Vagina (tissue), 2 donors: ENCODE data around the gene CDK14. TPM values are rescaled to one million over a fixed set of nuclear protein-coding genes. Genes with fewer than 3 reads are reported as not detected.

Source experiments
- DNase-seq, 2 donors: peaks; one replicate each; pipeline ENCODE4 v3.0.0-alpha.2; 2017; ENCODE audit errors: extremely low spot score in 2 of 2
- H3K27ac ChIP-seq: fragments of 200-600 bp; sonication (generic); one replicate; pipeline ENCODE4 v1.5.1; 2019
- H3K27me3 ChIP-seq: fragments of 200-600 bp; sonication (generic); one replicate; pipeline ENCODE4 v1.5.1; 2019
- H3K36me3 ChIP-seq, 2 donors: fragments of 200-600 bp; sonication (generic); one replicate each; pipeline ENCODE4 v1.5.1; 2017 to 2019
- H3K4me1 ChIP-seq: fragments of 200-600 bp; sonication (generic); one replicate; pipeline ENCODE4 v1.5.1; 2019
- H3K4me3 ChIP-seq, 2 donors: fragments of 200-600 bp; sonication (generic); 1 replicate in 1 of 2; 2 replicates in 1 of 2; pipeline ENCODE4 v1.5.1; 2016 to 2019
- H3K9me3 ChIP-seq: fragments of 200-600 bp; sonication (generic); one replicate; pipeline ENCODE4 v1.5.1; 2019
- POLR2A ChIP-seq, 2 donors: fragments of 450-650 bp; IDR thresholded peaks; one replicate each; pipeline ENCODE4 v1.6.1; 2017; ENCODE audit warnings: antibody characterized with exemption in 2 of 2, mild to moderate bottlenecking in 2 of 2, moderate library complexity in 2 of 2
- POLR2AphosphoS5 ChIP-seq, 2 donors: sonication (generic); formaldehyde crosslinking; IDR thresholded peaks; one replicate each; pipeline ENCODE4 v1.9.0; 2017; ENCODE audit warnings: antibody characterized with exemption in 2 of 2, mild to moderate bottlenecking in 2 of 2, low read depth in 1 of 2; ENCODE audit not compliant: insufficient read depth in 1 of 2
- intact Hi-C: fragments of 100-400 bp; cut with DNase I; formaldehyde crosslinking; loops from one replicate; pipeline ENCODE4 v1.15.1; 2023
- total RNA-seq: library from RNA; depleted of rRNA; stranded (reverse); fragments of >200 nt; gene quantifications from one replicate; pipeline ENCODE4 v1.2.3, GENCODE V29; 2016
- TF ChIP-seq, protein P1 (sequence below), 3 experiments: fragments of 450-650 bp in 2 of 3; fragments of 200-600 bp in 1 of 3; sonication (generic) in 1 of 3; IDR thresholded peaks; one replicate each; pipeline ENCODE4 v1.5.1; 2017 to 2019; ENCODE audit warnings: antibody characterized with exemption in 3 of 3, mild to moderate bottlenecking in 2 of 3, moderate library complexity in 2 of 3

The CDK14 gene
- total RNA-seq, 1 donor from 2014 or later = 21.6 TPM

- Histone ChIP-seq H3K36me3 (no peaks in the 10 kb centered on the region), H3K27me3 (no peaks in the 10 kb centered on the region), H3K4me3 (no peak overlapping the region), H3K9me3 (no peaks in the 10 kb centered on the region), H3K27ac (no peak overlapping the region), H3K4me1 (no peaks in the 10 kb centered on the region)
- no peak for DNase-seq
- TF ChIP-seq, protein P1, sequence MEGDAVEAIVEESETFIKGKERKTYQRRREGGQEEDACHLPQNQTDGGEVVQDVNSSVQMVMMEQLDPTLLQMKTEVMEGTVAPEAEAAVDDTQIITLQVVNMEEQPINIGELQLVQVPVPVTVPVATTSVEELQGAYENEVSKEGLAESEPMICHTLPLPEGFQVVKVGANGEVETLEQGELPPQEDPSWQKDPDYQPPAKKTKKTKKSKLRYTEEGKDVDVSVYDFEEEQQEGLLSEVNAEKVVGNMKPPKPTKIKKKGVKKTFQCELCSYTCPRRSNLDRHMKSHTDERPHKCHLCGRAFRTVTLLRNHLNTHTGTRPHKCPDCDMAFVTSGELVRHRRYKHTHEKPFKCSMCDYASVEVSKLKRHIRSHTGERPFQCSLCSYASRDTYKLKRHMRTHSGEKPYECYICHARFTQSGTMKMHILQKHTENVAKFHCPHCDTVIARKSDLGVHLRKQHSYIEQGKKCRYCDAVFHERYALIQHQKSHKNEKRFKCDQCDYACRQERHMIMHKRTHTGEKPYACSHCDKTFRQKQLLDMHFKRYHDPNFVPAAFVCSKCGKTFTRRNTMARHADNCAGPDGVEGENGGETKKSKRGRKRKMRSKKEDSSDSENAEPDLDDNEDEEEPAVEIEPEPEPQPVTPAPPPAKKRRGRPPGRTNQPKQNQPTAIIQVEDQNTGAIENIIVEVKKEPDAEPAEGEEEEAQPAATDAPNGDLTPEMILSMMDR (IDR thresholded peaks at IDR 0.05) = no peak
- TF ChIP-seq POLR2A (IDR thresholded peaks at IDR 0.05) (no peak), POLR2AphosphoS5 (IDR thresholded peaks at IDR 0.05; ENCODE audit: insufficient read depth in 1 of 2, low read depth in 1 of 2) (no peak)
- intact Hi-C loops = no loop called here
Observed at GRCh38 chr7:90671571-90671970, 75.5 kb downstream of the CDK14 start.

- no peak for DNase-seq
- intact Hi-C loops = no loop called here
- no peak for TF ChIP-seq POLR2AphosphoS5 (IDR thresholded peaks at IDR 0.05; ENCODE audit: insufficient read depth in 1 of 2, low read depth in 1 of 2)
- TF ChIP-seq, protein P1 (IDR thresholded peaks at IDR 0.05) = no peak
- no peak for TF ChIP-seq POLR2A (IDR thresholded peaks at IDR 0.05)
- H3K4me1 ChIP-seq = no peaks in the 10 kb centered on the region
- no peaks in the 10 kb centered on the region for H3K27me3 ChIP-seq
- H3K9me3 ChIP-seq = no peaks in the 10 kb centered on the region
- no peak overlapping the region for H3K27ac ChIP-seq
- no peak overlapping the region for H3K4me3 ChIP-seq
- no peaks in the 10 kb centered on the region for H3K36me3 ChIP-seq
Observed at GRCh38 chr7:90672210-90672609, 76.1 kb downstream of the CDK14 start.

- H3K4me1 ChIP-seq = no peaks in the 10 kb centered on the region
- H3K36me3 ChIP-seq = no peaks in the 10 kb centered on the region
- DNase-seq = no peak
- no peak overlapping the region for H3K27ac ChIP-seq
- H3K9me3 ChIP-seq = no peaks in the 10 kb centered on the region
- no peaks in the 10 kb centered on the region for H3K27me3 ChIP-seq
- intact Hi-C loops = no loop called here
- no peak overlapping the region for H3K4me3 ChIP-seq
- TF ChIP-seq POLR2AphosphoS5 (IDR thresholded peaks at IDR 0.05; ENCODE audit: insufficient read depth in 1 of 2, low read depth in 1 of 2) = no peak
- TF ChIP-seq POLR2A (IDR thresholded peaks at IDR 0.05) = no peak
- TF ChIP-seq, protein P1 (IDR thresholded peaks at IDR 0.05) = no peak
Observed at GRCh38 chr7:90674625-90675024, 78.5 kb downstream of the CDK14 start.

DNA sequence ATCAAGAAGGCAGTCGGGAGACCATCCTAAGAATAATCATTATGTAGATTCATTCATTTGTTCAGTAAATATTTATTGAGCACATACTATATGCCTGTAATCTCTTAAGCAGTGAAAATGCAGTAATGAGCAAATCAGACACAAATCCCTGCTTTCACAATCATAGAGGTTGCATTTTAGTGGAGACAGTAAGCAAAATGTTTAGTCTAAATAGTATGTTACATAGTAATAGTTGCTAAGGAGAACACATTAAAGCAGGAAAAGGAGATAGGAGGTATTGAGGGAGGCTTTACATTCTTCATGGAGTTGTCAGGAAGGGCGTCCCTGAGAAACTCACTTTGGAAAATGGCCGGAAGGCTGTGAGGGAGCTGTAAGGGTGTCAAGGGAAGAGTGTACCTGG lies 79.9 kb downstream of the CDK14 start:
- Histone ChIP-seq H3K27me3 (no peaks in the 10 kb centered on the region), H3K4me3 (no peak overlapping the region), H3K36me3 (no peaks in the 10 kb centered on the region), H3K27ac (no peak overlapping the region), H3K4me1 (no peaks in the 10 kb centered on the region), H3K9me3 (no peaks in the 10 kb centered on the region)
- intact Hi-C loops = no loop called here
- no peak for DNase-seq
- TF ChIP-seq, protein P1 (IDR thresholded peaks at IDR 0.05) = no peak
- TF ChIP-seq POLR2AphosphoS5 (IDR thresholded peaks at IDR 0.05; ENCODE audit: insufficient read depth in 1 of 2, low read depth in 1 of 2) = no peak
- TF ChIP-seq POLR2A (IDR thresholded peaks at IDR 0.05) = no peak

GRCh38 chr7:90677486-90678404 lies 81.6 kb downstream of the CDK14 start:
- H3K27ac ChIP-seq = no peak overlapping the region
- no peak overlapping the region for H3K4me3 ChIP-seq
- intact Hi-C loops = no loop called here
- no peaks in the 10 kb centered on the region for H3K36me3 ChIP-seq
- H3K27me3 ChIP-seq = no peaks in the 10 kb centered on the region
- no peaks in the 10 kb centered on the region for H3K9me3 ChIP-seq
- TF ChIP-seq POLR2AphosphoS5 (IDR thresholded peaks at IDR 0.05; ENCODE audit: insufficient read depth in 1 of 2, low read depth in 1 of 2) (no peak), POLR2A (IDR thresholded peaks at IDR 0.05) (no peak)
- TF ChIP-seq, protein P1 (IDR thresholded peaks at IDR 0.05) = no peak
- H3K4me1 ChIP-seq = no peaks in the 10 kb centered on the region
- no peak for DNase-seq
